Measurements from ENCODE around the gene CSH1.
"Not testable (repeated sequence)": the region's sequence is repeated elsewhere in the genome, so short reads cannot be mapped to it uniquely, and the experiment has no call there.

The CSH1 gene

GRCh38 chr17:63919311-63919723 lies 22.9 kb upstream of the CSH1 start:
- Histone ChIP-seq H3K27ac (ENCODE audit: low read depth, low read length) (no peak overlapping the region), H3K4me1 (ENCODE audit: control insufficient read depth, low read length) (peaks cover 75% of the 10 kb centered on the region), H3K4me2 (ENCODE audit: low read length) (peak overlapping the region; percentile 51), H3K27me3 (ENCODE audit: control insufficient read depth, low read length) (no peaks in the 10 kb centered on the region), H3F3A (ENCODE audit: control insufficient read depth, insufficient read depth) (peaks cover 7% of the 10 kb centered on the region), H3K79me2 (ENCODE audit: control insufficient read depth, low read length) (no peaks in the 10 kb centered on the region), H4K20me1 (ENCODE audit: control insufficient read depth, insufficient read depth, low read depth, low read length) (no peaks in the 10 kb centered on the region), H3K4me3 (ENCODE audit: low read length) (no peak overlapping the region), H3K9me3 (ENCODE audit: control insufficient read depth, insufficient read depth, low read length) (no peaks in the 10 kb centered on the region), H3K36me3 (ENCODE audit: control insufficient read depth, low read length) (no peaks in the 10 kb centered on the region), H3K9me2 (replicated peaks; ENCODE audit: control insufficient read depth, low read length) (no peaks in the 10 kb centered on the region)
- peak; percentile 87 for TF ChIP-seq CTCF (IDR thresholded peaks at IDR 0.05; ENCODE audit: low read depth, low read length, poor library complexity, severe bottlenecking)
- TF ChIP-seq EZH2phosphoT487 (IDR thresholded peaks at IDR 0.05; ENCODE audit: borderline replicate concordance, low read length), result no peak

- peak within 1 kb of the TSS; percentile 51 for H3K4me2 ChIP-seq (ENCODE audit: low read length)
- H3K79me2 ChIP-seq (ENCODE audit: control insufficient read depth, low read length); H3K27me3 ChIP-seq (ENCODE audit: control insufficient read depth, low read length); H3K36me3 ChIP-seq (ENCODE audit: control insufficient read depth, low read length); H3K4me3 ChIP-seq (ENCODE audit: low read length); H3F3A ChIP-seq (ENCODE audit: control insufficient read depth, insufficient read depth); H4K20me1 ChIP-seq (ENCODE audit: control insufficient read depth, insufficient read depth, low read depth, low read length); H3K27ac ChIP-seq (ENCODE audit: low read depth, low read length); H3K9me2 ChIP-seq (replicated peaks; ENCODE audit: control insufficient read depth, low read length); H3K9me3 ChIP-seq (ENCODE audit: control insufficient read depth, insufficient read depth, low read length): not testable (repeated sequence)
- H3K4me1 ChIP-seq (ENCODE audit: control insufficient read depth, low read length), result peaks cover 72% of the 10 kb centered on the region
These were observed 22.5 kb upstream of the CSH1 start, which contains the start of gene GH1 for GRCh38 chr17:63918789-63919305. GH1 (minus strand) TSS chr17:63918839; CDS start chr17:63918776, 63 bp downstream.

GRCh38 chr17:63918305-63918704 lies 21.9 kb upstream of the CSH1 start:
- Histone ChIP-seq H3K27me3 (ENCODE audit: control insufficient read depth, low read length) (no peaks in the 10 kb centered on the region), H3K9me3 (ENCODE audit: control insufficient read depth, insufficient read depth, low read length) (no peaks in the 10 kb centered on the region), H4K20me1 (ENCODE audit: control insufficient read depth, insufficient read depth, low read depth, low read length) (no peaks in the 10 kb centered on the region), H3K27ac (ENCODE audit: low read depth, low read length) (no peak overlapping the region), H3K79me2 (ENCODE audit: control insufficient read depth, low read length) (no peaks in the 10 kb centered on the region), H3K36me3 (ENCODE audit: control insufficient read depth, low read length) (no peaks in the 10 kb centered on the region), H3K9me2 (replicated peaks; ENCODE audit: control insufficient read depth, low read length) (no peaks in the 10 kb centered on the region), H3K4me1 (ENCODE audit: control insufficient read depth, low read length) (peaks cover 66% of the 10 kb centered on the region), H3F3A (ENCODE audit: control insufficient read depth, insufficient read depth) (peaks cover 7% of the 10 kb centered on the region), H3K4me3 (ENCODE audit: low read length) (no peak overlapping the region), H3K4me2 (ENCODE audit: low read length) (no peak overlapping the region)
- no peak for TF ChIP-seq CTCF (IDR thresholded peaks at IDR 0.05; ENCODE audit: low read depth, low read length, poor library complexity, severe bottlenecking)
- TF ChIP-seq EZH2phosphoT487 (IDR thresholded peaks at IDR 0.05; ENCODE audit: borderline replicate concordance, low read length), result no peak

GRCh38 chr17:63917646-63918045 lies 21.3 kb upstream of the CSH1 start:
- Histone ChIP-seq H3K27ac (ENCODE audit: low read depth, low read length) (no peak overlapping the region), H3F3A (ENCODE audit: control insufficient read depth, insufficient read depth) (peaks cover 3% of the 10 kb centered on the region; the same call in 1 of the 2 replicates), H3K79me2 (ENCODE audit: control insufficient read depth, low read length) (no peaks in the 10 kb centered on the region), H3K4me3 (ENCODE audit: low read length) (no peak overlapping the region), H3K36me3 (ENCODE audit: control insufficient read depth, low read length) (no peaks in the 10 kb centered on the region), H3K9me3 (ENCODE audit: control insufficient read depth, insufficient read depth, low read length) (no peaks in the 10 kb centered on the region), H3K9me2 (replicated peaks; ENCODE audit: control insufficient read depth, low read length) (no peaks in the 10 kb centered on the region), H3K27me3 (ENCODE audit: control insufficient read depth, low read length) (no peaks in the 10 kb centered on the region), H3K4me2 (ENCODE audit: low read length) (no peak overlapping the region), H3K4me1 (ENCODE audit: control insufficient read depth, low read length) (peaks cover 60% of the 10 kb centered on the region), H4K20me1 (ENCODE audit: control insufficient read depth, insufficient read depth, low read depth, low read length) (no peaks in the 10 kb centered on the region)
- TF ChIP-seq EZH2phosphoT487 (IDR thresholded peaks at IDR 0.05; ENCODE audit: borderline replicate concordance, low read length) (no peak), CTCF (IDR thresholded peaks at IDR 0.05; ENCODE audit: low read depth, low read length, poor library complexity, severe bottlenecking) (no peak)

- not testable (repeated sequence) for H3K4me2 ChIP-seq (ENCODE audit: low read length); H3K9me3 ChIP-seq (ENCODE audit: control insufficient read depth, insufficient read depth, low read length); H3K79me2 ChIP-seq (ENCODE audit: control insufficient read depth, low read length); H3K36me3 ChIP-seq (ENCODE audit: control insufficient read depth, low read length); H3K9me2 ChIP-seq (replicated peaks; ENCODE audit: control insufficient read depth, low read length); H3K4me3 ChIP-seq (ENCODE audit: low read length); H3K27me3 ChIP-seq (ENCODE audit: control insufficient read depth, low read length); H3F3A ChIP-seq (ENCODE audit: control insufficient read depth, insufficient read depth); H3K27ac ChIP-seq (ENCODE audit: low read depth, low read length); H4K20me1 ChIP-seq (ENCODE audit: control insufficient read depth, insufficient read depth, low read depth, low read length)
- peaks cover 55% of the 10 kb centered on the region for H3K4me1 ChIP-seq (ENCODE audit: control insufficient read depth, low read length)
These were observed 20.8 kb upstream of the CSH1 start for GRCh38 chr17:63917206-63917605.

Data from DOHH2 (cell line).